GM18508 (cell line): ENCODE data around the gene CDH5.
"Not testable (repeated sequence)": the region's sequence is repeated elsewhere in the genome, so short reads cannot be mapped to it uniquely, and the experiment has no call there.

Source experiments
- ATAC-seq: cut with Tn5 transposase; IDR thresholded peaks from one replicate; pipeline ENCODE4 v1.9.1; 2021; ENCODE audit warnings: moderate number of reproducible peaks; ENCODE audit not compliant: insufficient read depth, unreplicated experiment

The CDH5 gene

GRCh38 chr16:66431760-66432159 lies 65.3 kb downstream of the CDH5 start:
- ATAC-seq = no peak

GRCh38 chr16:66432429-66432828 lies 65.9 kb downstream of the CDH5 start:
- no peak for ATAC-seq

- no peak for ATAC-seq
Observed at GRCh38 chr16:66434619-66435430, 68.3 kb downstream of the CDH5 start.

- no peak for ATAC-seq
Observed at GRCh38 chr16:66435896-66436295, 69.4 kb downstream of the CDH5 start.

- no peak for ATAC-seq
Observed at GRCh38 chr16:66437391-66437945, 71.0 kb downstream of the CDH5 start.

GRCh38 chr16:66438536-66438935 lies 72.0 kb downstream of the CDH5 start:
- no peak for ATAC-seq

GRCh38 chr16:66439051-66439730 lies 72.7 kb downstream of the CDH5 start:
- ATAC-seq = no peak

- no peak for ATAC-seq
Observed at GRCh38 chr16:66440271-66440802, 73.8 kb downstream of the CDH5 start.

GRCh38 chr16:66440970-66441369 lies 74.5 kb downstream of the CDH5 start:
- ATAC-seq = no peak

- ATAC-seq = no peak
Observed at GRCh38 chr16:66441586-66442375, 75.3 kb downstream of the CDH5 start.

GRCh38 chr16:66442502-66443268 lies 76.2 kb downstream of the CDH5 start:
- no peak for ATAC-seq

GRCh38 chr16:66443269-66443652 lies 76.8 kb downstream of the CDH5 start:
- ATAC-seq = no peak

- ATAC-seq = no peak
Observed at GRCh38 chr16:66444049-66444481, 77.6 kb downstream of the CDH5 start.

GRCh38 chr16:66446737-66447136 lies 80.2 kb downstream of the CDH5 start:
- no peak for ATAC-seq

- ATAC-seq = no peak
Observed at GRCh38 chr16:66447491-66447890, 81.0 kb downstream of the CDH5 start.

- ATAC-seq = no peak
Observed at GRCh38 chr16:66451548-66451947, 85.1 kb downstream of the CDH5 start.

GRCh38 chr16:66453230-66453629 lies 86.7 kb downstream of the CDH5 start:
- not testable (repeated sequence) for ATAC-seq
